ENCODE results near the gene SH3PXD2A.
"Not testable (repeated sequence)": the region's sequence is repeated elsewhere in the genome, so short reads cannot be mapped to it uniquely, and the experiment has no call there.

Gene SH3PXD2A

GRCh38 chr10:103646304-103646703 lies 209.1 kb downstream of the SH3PXD2A start:
- DNase-seq (ENCODE audit: low spot score): no peak

GRCh38 chr10:103645141-103646054 lies 210.0 kb downstream of the SH3PXD2A start:
- peak; percentile 4 for DNase-seq (ENCODE audit: low spot score)

- DNase-seq (ENCODE audit: low spot score): no peak
Measured at GRCh38 chr10:103643381-103643780, 212.0 kb downstream of the SH3PXD2A start.

GRCh38 chr10:103641326-103641725 lies 214.1 kb downstream of the SH3PXD2A start:
- DNase-seq (ENCODE audit: low spot score): no peak

GRCh38 chr10:103640436-103641181 lies 214.8 kb downstream of the SH3PXD2A start:
- no peak for DNase-seq (ENCODE audit: low spot score)

GRCh38 chr10:103638948-103639347 lies 216.4 kb downstream of the SH3PXD2A start:
- no peak for DNase-seq (ENCODE audit: low spot score)

GRCh38 chr10:103637927-103638557 lies 217.3 kb downstream of the SH3PXD2A start:
- DNase-seq (ENCODE audit: low spot score): no peak

- no peak for DNase-seq (ENCODE audit: low spot score)
Measured at GRCh38 chr10:103637011-103637410, 218.4 kb downstream of the SH3PXD2A start.

- DNase-seq (ENCODE audit: low spot score): no peak
Measured at GRCh38 chr10:103636492-103636891, 218.9 kb downstream of the SH3PXD2A start.

GRCh38 chr10:103635580-103635979 lies 219.8 kb downstream of the SH3PXD2A start:
- DNase-seq (ENCODE audit: low spot score): no peak

- DNase-seq (ENCODE audit: low spot score): no peak
Measured at GRCh38 chr10:103633846-103634245, 221.5 kb downstream of the SH3PXD2A start.

GRCh38 chr10:103632871-103633270 lies 222.5 kb downstream of the SH3PXD2A start:
- DNase-seq (ENCODE audit: low spot score): not testable (repeated sequence)

- DNase-seq (ENCODE audit: low spot score): no peak
Measured at GRCh38 chr10:103632247-103632642, 223.1 kb downstream of the SH3PXD2A start.

- no peak for DNase-seq (ENCODE audit: low spot score)
Measured at GRCh38 chr10:103630156-103630555, 225.2 kb downstream of the SH3PXD2A start.

GRCh38 chr10:103629581-103629980 lies 225.8 kb downstream of the SH3PXD2A start:
- no peak for DNase-seq (ENCODE audit: low spot score)

GRCh38 chr10:103627893-103628292 lies 227.5 kb downstream of the SH3PXD2A start:
- DNase-seq (ENCODE audit: low spot score): no peak

- DNase-seq (ENCODE audit: low spot score): no peak
Measured at GRCh38 chr10:103627111-103627892, 228.1 kb downstream of the SH3PXD2A start.

- DNase-seq (ENCODE audit: low spot score): no peak
Measured at GRCh38 chr10:103626178-103626577, 229.2 kb downstream of the SH3PXD2A start.

- DNase-seq (ENCODE audit: low spot score): no peak
Measured at GRCh38 chr10:103622935-103623574, 232.3 kb downstream of the SH3PXD2A start.

- no peak for DNase-seq (ENCODE audit: low spot score)
Measured at GRCh38 chr10:103622286-103622685, 233.1 kb downstream of the SH3PXD2A start.

GRCh38 chr10:103621783-103622125 lies 233.6 kb downstream of the SH3PXD2A start:
- DNase-seq (ENCODE audit: low spot score): no peak
